Activated T-cell treated with anti-CD3 and anti-CD28 coated beads, Interleukin-2, amount 50 U/mL, for 48 hours (primary cell): Measurements from ENCODE around the gene MMP24.
"Not testable (repeated sequence)": the region's sequence is repeated elsewhere in the genome, so short reads cannot be mapped to it uniquely, and the experiment has no call there.

ENCODE experiments used
- DNase-seq, 2 experiments: peaks; one replicate each; pipeline ENCODE4 v3.0.0-alpha.2; 2020

Gene MMP24

GRCh38 chr20:35315632-35316020 lies 89.1 kb downstream of the MMP24 start:
- DNase-seq: not testable (repeated sequence)

- no peak for DNase-seq
Observed at GRCh38 chr20:35316086-35316485, 89.6 kb downstream of the MMP24 start.

- no peak for DNase-seq
Observed at GRCh38 chr20:35317416-35318210, 91.1 kb downstream of the MMP24 start.

GRCh38 chr20:35318502-35319157 lies 92.1 kb downstream of the MMP24 start:
- DNase-seq: no peak

- no peak for DNase-seq
Observed at GRCh38 chr20:35319192-35319870, 92.8 kb downstream of the MMP24 start.

DNA sequence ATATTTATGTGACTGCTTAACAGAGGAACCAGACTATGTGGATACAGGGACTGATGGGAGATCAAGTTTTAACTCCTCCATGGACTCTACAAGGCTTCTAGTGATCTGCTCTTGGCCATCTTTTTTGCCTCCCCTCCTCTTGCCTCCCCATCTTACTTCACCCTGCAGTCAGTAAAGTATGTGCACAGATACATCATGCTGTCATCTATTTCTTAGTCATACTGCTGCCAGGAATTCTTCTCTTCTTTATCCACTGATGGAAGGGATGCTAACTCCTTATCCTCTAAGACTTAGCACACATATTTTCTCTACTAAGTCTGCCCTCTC lies 93.3 kb downstream of the MMP24 start:
- DNase-seq: no peak

DNA sequence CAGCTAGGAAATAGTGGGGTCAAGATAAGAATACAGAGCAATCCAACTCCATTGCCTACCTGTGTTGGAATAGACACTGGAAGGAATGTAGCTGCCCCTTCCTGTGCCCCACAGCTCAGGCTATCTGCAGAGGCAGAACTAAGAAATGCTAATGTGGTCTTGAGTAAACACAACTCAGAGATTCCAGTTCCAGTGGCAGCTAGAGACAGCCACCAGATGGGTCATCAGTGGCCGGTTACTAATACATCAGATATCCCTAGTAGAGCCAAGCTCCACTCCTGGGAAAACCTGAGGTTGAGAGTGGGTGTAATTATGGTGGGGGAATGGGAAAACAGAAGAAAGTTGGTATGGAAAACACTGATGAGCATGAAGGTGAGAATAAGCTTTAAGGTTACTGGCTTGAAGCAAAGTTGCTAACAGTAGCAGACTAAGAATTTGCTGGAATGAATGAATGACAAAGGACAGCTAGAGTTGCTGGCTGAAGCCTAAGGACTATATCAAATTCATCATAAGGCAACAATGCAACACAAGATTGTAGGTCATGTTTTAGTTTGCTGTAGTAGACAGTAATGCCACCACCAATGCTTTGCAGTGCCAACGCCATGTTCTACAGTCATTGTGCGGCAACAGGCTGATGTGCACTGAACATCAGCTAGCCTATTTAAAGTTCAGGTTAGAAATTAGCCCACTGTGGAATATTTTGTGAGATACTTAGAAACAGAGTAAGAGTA lies 94.1 kb downstream of the MMP24 start:
- DNase-seq: no peak

GRCh38 chr20:35325401-35325800 lies 98.9 kb downstream of the MMP24 start:
- no peak for DNase-seq

GRCh38 chr20:35326021-35326739 lies 99.7 kb downstream of the MMP24 start:
- DNase-seq: no peak
